IPS DF 6.9 (cell line): ENCODE measurements around the gene IMPA2.
"Not testable (repeated sequence)": the region's sequence is repeated elsewhere in the genome, so short reads cannot be mapped to it uniquely, and the experiment has no call there.

Experiments used
- DNase-seq: peaks from one replicate; pipeline ENCODE4 v3.0.0-alpha.2; 2013; ENCODE audit warnings: low read depth, low spot score
- H3K27ac ChIP-seq: one replicate; pipeline ENCODE4 v1.5.1; 2013; ENCODE audit warnings: low read length, control low read depth
- H3K27me3 ChIP-seq: 2 replicates; pipeline ENCODE4 v1.6.1; 2013; ENCODE audit warnings: mild to moderate bottlenecking, low read length; ENCODE audit not compliant: control insufficient read depth, insufficient read depth
- H3K36me3 ChIP-seq: 2 replicates; pipeline ENCODE4 v1.6.1; 2013; ENCODE audit warnings: low read length; ENCODE audit not compliant: control insufficient read depth, insufficient read depth
- H3K4me1 ChIP-seq: 2 replicates; pipeline ENCODE4 v1.6.1; 2013; ENCODE audit warnings: low read length; ENCODE audit not compliant: control insufficient read depth, insufficient read depth
- H3K4me3 ChIP-seq: 2 replicates; pipeline ENCODE4 v1.5.1; 2013; ENCODE audit warnings: mild to moderate bottlenecking, low read length
- H3K9me3 ChIP-seq: 2 replicates; pipeline ENCODE4 v1.6.1; 2013; ENCODE audit warnings: low read length, inconsistent platforms; ENCODE audit not compliant: control insufficient read depth, insufficient read depth
- WGBS: extraction: QIAGEN DNeasy Blood & Tissue Kit; methylation state at CpG from one replicate; pipeline ENCODE4 v1.1.7; 2013; ENCODE audit warnings: mixed read lengths, missing lambda C conversion rate; ENCODE audit not compliant: insufficient read length, insufficient coverage; 5-methylcytosine and 5-hydroxymethylcytosine counted together

The IMPA2 gene

DNA sequence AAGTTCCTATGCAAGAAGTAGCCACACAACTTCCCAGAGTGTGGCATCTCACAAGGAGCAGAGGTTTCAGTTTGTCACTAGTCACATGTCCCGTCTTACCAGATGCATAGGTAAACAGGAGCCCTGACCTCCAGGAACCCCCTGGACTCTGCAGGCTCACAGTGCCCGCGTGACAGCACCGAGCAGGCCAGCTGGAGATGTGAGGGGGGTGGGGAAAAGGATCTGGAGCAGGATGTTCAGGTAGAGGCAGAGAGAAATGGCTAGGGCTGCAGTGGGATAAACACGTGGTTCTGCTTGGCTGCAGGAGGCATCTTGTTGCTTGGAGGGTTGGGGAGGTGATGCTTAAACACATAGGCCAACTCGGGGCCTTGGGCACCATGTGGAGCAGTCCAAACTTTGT, 54.2 kb downstream of the IMPA2 start:
- WGBS = no CpG with 5 or more reads among the region's 6 CpGs
- DNase-seq = no peak

DNA sequence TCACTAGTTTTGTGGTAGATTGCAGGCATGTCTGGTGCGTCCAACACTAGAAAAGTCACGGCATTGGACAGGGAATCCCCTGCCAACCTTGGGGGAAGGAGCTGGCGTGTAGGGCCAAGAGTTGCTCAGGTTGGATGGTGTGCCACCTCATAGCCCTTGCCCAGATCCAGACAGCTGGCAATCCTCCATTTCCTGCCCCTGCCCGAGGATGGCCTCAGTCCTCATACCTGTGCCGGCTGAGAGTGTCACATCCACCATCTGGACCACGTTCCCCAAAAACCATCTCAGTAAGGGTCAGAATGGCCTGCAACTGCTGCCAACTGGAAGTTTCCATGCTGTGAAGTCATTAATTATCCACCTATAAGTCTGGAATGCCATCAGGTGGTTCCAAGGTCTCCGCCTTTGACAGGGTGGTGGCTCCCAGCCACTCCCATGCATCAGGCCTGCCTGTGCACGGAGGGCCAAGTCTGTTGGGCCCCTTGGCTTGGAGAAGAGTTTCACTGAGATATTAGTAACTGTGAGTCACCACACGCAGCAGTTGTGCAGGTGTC, 55.0 kb downstream of the IMPA2 start:
- Histone ChIP-seq H3K36me3 (no peaks in the 10 kb centered on the region), H3K4me1 (no peaks in the 10 kb centered on the region), H3K9me3 (no peaks in the 10 kb centered on the region), H3K4me3 (no peak overlapping the region), H3K27me3 (peaks cover 6% of the 10 kb centered on the region; the same call in 1 of the 2 replicates), H3K27ac (no peak overlapping the region)
- WGBS = no CpG with 5 or more reads among the region's 9 CpGs
- no peak for DNase-seq

More for the DNA sequence above, 54.2 kb downstream of the IMPA2 start:
- H3K27ac ChIP-seq = no peak overlapping the region
- no peak overlapping the region for H3K4me3 ChIP-seq
- H3K4me1 ChIP-seq = no peaks in the 10 kb centered on the region
- H3K27me3 ChIP-seq = peaks cover 6% of the 10 kb centered on the region; the same call in 1 of the 2 replicates
- H3K9me3 ChIP-seq = no peaks in the 10 kb centered on the region
- H3K36me3 ChIP-seq = no peaks in the 10 kb centered on the region; the same call in 1 of the 2 replicates

DNA sequence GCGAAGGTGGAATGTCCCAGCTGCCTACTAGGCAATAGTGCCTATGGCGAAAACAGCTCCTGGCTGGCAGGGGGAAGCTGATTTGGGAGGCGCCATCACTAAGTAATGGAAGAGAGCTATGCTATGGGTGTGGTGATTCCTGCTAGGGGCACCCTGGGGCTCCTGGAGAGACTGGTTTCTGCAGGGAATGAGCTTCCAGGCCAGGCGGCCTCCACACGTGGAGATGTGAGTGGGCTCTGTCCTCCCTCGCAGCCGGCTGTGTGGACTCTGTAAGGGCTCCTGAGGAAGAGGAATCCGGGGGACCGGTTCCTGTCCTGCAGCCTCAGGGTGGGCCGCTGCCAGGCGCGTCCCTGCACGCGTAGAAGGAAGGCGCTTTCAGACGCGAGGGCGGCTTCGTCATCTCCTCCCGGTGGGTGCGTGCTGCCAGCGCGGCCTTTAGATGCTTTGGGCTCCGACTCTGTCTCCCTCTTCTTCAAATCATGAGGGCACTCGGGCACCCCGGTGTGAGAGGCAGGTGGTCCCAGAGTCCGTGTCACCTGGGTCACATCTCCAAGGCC, 56.9 kb downstream of the IMPA2 start:
- peaks cover 6% of the 10 kb centered on the region; the same call in 1 of the 2 replicates for H3K27me3 ChIP-seq
- no peak overlapping the region for H3K27ac ChIP-seq
- H3K4me1 ChIP-seq = no peaks in the 10 kb centered on the region
- no peaks in the 10 kb centered on the region for H3K9me3 ChIP-seq
- peak overlapping the region; percentile 60; the same call in 1 of the 2 replicates for H3K4me3 ChIP-seq
- no CpG with 5 or more reads among the region's 27 CpGs for WGBS
- no peaks in the 10 kb centered on the region for H3K36me3 ChIP-seq
- no peak for DNase-seq

DNA sequence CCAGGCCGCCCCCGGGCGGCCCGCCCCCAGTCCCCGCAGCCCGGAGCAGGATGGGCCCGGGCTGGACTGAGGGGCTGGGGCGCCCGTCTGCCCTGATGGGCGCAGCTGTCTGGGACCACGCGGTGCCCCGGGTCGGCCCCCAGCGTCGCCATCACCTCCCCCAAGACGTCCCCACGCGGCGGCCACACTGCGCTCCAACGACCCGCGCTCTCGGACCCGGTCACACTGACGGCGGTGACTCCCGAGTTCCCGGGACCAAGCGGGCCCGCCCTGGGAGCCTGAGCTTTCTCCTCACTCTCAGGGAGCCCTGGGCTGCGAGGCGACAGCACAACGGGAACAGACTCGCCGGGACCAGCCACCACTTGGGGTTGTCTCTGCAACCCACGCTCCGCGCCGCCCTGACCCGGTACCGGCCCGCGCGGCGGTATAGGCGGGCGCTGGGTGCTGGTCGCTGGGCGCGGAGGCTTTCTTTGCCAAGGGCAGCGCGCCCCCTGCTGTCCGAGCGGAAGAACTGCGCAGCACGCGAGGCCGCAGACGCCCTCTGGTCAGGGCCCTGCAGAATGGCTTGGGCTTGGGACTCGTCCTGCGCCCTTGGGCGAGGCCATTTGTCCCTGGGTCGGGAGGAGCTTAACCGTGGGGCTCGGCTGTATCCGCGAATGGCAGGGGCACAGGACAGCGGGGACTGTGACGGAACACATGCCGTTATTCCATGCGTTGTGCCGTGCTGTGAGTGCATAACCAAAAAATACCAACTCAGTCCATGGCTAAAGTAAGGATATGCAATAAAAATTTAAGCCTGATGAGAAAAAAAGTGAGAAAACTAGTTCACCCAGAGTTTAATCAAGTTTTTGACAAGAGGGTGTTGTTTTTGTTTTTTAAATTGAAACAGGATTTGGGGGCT, 57.6 kb downstream of the IMPA2 start:
- H3K9me3 ChIP-seq = no peaks in the 10 kb centered on the region
- H3K4me3 ChIP-seq = peak overlapping the region; percentile 60; the same call in 1 of the 2 replicates
- H3K4me1 ChIP-seq = no peaks in the 10 kb centered on the region
- H3K27me3 ChIP-seq = peaks cover 6% of the 10 kb centered on the region; the same call in 1 of the 2 replicates
- peak; percentile 47 for DNase-seq
- WGBS = no CpG with 5 or more reads among the region's 74 CpGs
- no peaks in the 10 kb centered on the region for H3K36me3 ChIP-seq
- no peak overlapping the region for H3K27ac ChIP-seq

DNA sequence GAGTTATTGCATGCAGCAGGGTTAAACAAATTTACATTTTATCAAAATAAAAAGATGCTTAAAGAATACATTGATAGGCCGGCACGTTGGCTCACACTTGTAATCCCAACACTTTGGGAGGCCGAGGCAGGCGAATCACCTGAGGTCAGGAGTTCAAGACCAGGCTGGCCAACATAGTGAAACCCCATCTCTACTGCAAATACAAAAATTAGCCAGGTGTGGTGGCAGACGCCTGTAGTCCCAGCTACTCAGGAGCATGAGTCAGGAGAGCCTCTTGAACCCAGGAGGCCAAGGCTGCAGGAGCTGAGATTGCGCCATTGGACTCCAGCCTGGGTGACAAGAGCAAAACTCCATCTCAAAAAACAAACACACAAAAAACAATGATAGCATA, 58.2 kb downstream of the IMPA2 start:
- H3K36me3 ChIP-seq, H3K27me3 ChIP-seq, H3K27ac ChIP-seq, H3K9me3 ChIP-seq, H3K4me1 ChIP-seq, DNase-seq, H3K4me3 ChIP-seq: not testable (repeated sequence)
- WGBS = no CpG with 5 or more reads among the region's 6 CpGs

DNA sequence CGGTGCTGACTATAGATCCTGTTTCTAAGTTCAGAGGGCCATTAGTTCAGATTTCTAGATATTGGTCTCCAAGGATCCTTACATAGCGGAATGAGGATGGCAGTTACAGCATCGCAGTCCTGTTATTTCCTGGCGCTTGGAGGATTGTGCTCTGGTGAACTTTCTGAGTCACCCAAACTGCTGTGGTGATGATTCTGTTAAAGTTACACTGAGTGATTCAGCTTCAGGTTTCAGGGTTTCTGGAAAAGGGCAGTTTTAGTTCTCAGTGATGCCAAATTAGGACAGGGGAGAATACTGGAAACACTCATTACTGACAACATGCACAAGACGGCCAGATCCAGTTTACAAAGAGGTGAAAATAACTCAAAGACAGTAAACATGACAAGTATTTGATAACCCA, 60.3 kb downstream of the IMPA2 start:
- Histone ChIP-seq H3K4me1 (no peaks in the 10 kb centered on the region), H3K27ac (no peak overlapping the region), H3K4me3 (no peak overlapping the region), H3K9me3 (no peaks in the 10 kb centered on the region), H3K36me3 (no peaks in the 10 kb centered on the region), H3K27me3 (peaks cover 6% of the 10 kb centered on the region; the same call in 1 of the 2 replicates)
- no peak for DNase-seq
- no CpG with 5 or more reads among the region's 5 CpGs for WGBS

DNA sequence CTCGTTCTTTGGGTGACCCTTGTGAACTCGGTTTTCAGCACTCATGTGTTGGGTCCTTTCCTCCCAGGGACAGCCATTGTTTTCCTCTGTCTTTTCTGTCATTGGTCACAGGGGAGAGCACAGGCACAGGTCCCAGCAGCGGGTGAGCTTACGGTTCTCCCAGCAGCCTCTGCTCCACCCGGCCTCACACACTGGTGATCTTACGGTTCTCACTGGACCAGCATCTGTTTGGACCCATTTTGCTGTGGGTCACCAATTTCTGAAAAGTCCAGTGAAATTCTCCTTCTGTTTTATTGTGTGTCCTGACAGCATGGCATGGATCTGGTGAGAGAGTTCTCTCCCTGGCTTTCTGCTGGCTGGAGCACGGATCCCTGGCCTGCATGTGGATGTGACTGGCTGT, 62.5 kb downstream of the IMPA2 start:
- Histone ChIP-seq H3K9me3 (no peaks in the 10 kb centered on the region), H3K36me3 (no peaks in the 10 kb centered on the region), H3K27me3 (no peaks in the 10 kb centered on the region; the same call in 1 of the 2 replicates), H3K4me1 (no peaks in the 10 kb centered on the region), H3K4me3 (no peak overlapping the region), H3K27ac (no peak overlapping the region)
- no CpG with 5 or more reads among the region's 7 CpGs for WGBS
- no peak for DNase-seq

DNA sequence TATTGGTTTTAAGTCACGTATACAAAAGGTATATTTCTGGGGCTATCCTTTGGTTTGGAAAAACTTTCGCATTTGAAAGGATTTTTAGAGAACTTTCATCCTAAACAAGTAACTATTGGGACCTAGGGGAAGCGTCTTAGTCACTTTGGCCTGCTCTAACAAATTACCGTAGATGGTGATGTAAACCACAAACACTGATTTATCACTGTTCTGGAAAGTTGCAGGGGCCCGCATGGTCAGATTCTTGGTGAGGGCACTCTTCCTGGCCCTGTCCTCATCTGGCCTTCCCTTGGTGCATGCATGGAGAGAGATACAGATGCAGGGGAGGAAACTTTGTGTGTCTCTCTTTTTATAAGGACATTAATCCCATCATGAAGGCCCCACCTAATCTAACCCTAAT, 63.3 kb downstream of the IMPA2 start:
- Histone ChIP-seq H3K4me3 (no peak overlapping the region), H3K27ac (no peak overlapping the region), H3K9me3 (no peaks in the 10 kb centered on the region), H3K27me3 (no peaks in the 10 kb centered on the region), H3K4me1 (no peaks in the 10 kb centered on the region), H3K36me3 (no peaks in the 10 kb centered on the region)
- no peak for DNase-seq
- no CpG with 5 or more reads among the region's 5 CpGs for WGBS

DNA sequence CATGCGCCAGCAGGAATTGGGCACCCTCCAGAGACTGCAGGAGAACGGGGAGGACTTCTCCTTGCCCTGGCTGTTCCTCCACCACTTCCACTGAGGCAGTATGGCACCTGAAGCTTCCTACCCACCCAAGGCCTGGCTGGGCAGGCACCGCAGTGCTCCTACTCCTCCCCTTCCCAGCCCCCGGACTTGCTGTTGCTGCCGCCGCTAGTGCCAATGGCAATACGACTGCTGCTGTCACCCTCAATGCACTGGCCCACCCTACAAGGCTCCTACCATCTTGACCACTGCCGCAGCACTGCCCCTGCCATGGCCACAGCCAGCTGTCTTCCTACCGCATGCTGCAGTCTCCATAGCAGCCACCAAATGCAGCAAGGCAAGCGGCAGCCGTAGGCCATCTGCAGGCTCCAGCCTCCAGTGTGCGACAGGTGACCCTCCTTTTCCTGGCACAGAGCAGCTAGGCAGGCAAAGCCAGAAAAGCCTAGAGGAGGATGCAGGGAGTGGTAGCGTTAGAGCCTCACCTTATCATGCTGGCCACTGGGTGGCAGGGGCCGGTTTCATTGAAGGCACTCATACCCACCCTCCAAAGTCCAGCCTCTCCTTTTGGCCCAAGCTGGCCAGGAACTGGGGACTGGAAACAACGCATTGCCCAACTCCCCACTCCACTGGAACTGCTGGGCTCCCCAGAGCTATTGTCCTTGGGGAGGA, 64.9 kb downstream of the IMPA2 start:
- Histone ChIP-seq H3K27ac (no peak overlapping the region), H3K4me3 (no peak overlapping the region), H3K4me1 (no peaks in the 10 kb centered on the region), H3K27me3 (no peaks in the 10 kb centered on the region), H3K9me3 (no peaks in the 10 kb centered on the region), H3K36me3 (no peaks in the 10 kb centered on the region)
- no peak for DNase-seq
- WGBS = no CpG with 5 or more reads among the region's 15 CpGs

DNA sequence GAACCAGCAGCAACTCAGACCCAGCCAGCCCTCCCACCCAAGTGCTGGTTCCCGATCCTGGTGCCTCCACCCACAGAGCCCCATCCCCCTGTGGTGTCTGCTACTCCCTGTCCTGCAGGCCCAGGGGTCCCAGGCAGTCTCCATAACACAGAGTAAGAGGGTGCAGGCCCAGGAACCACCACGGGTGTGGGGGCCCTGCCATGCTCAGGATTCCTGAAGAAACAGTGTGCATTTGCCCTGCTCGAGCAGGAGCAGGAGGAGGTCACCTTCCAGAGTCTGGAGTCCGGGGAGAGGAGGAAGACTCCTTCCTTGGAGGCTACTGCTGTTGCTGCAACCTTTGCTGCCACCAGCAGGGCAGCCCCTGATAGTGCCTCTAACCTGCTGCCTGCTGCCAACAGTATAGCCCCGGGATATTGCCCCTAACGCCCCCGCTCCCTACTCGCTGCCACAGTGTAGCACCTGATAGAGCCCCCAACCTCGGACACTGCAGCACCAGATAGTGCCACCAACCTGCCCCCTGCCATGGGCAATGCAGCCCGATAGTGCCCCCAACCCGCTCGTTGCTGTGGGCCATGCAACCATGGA, 65.5 kb downstream of the IMPA2 start:
- DNase-seq = no peak
- Histone ChIP-seq H3K9me3 (no peaks in the 10 kb centered on the region), H3K4me1 (no peaks in the 10 kb centered on the region), H3K27me3 (no peaks in the 10 kb centered on the region), H3K27ac (no peak overlapping the region), H3K36me3 (no peaks in the 10 kb centered on the region), H3K4me3 (no peak overlapping the region)
- no CpG with 5 or more reads among the region's 12 CpGs for WGBS
